K562 (cell line): ENCODE results near the gene EYA2. TPM values are rescaled to one million over a fixed set of nuclear protein-coding genes. Genes with fewer than 3 reads are reported as not detected.

Source experiments
- ADNP ChIP-seq: fragments of 200-800 bp; sonication (Bioruptor generic); IDR thresholded peaks from 2 replicates; pipeline ENCODE4 v1.6.1; 2016; ENCODE audit warnings: missing genetic modification characterization, missing compliant biosample characterization
- ARID1B ChIP-seq: fragments of 450-650 bp; IDR thresholded peaks from 2 replicates; pipeline ENCODE4 v1.6.1; 2016; ENCODE audit warnings: antibody characterized with exemption, mild to moderate bottlenecking, inconsistent platforms
- ATF3 ChIP-seq, 2 experiments: fragments of 450-650 bp in 1 of 2; sonication (generic) in 1 of 2; formaldehyde crosslinking in 1 of 2; IDR thresholded peaks in 1 of 2; conservative IDR thresholded peaks in 1 of 2; 2 replicates each; pipeline versions ENCODE4 v1.6.1 to v1.8.1; 2016 to 2023; ENCODE audit warnings: mild to moderate bottlenecking in 2 of 2, moderate library complexity in 2 of 2, inconsistent platforms in 1 of 2, missing genetic modification reagents in 1 of 2
- CBFA2T2 ChIP-seq: fragments of 450-650 bp; conservative IDR thresholded peaks from 2 replicates; pipeline ENCODE4 v1.6.1; 2017; ENCODE audit warnings: mild to moderate bottlenecking
- PHF8 ChIP-seq: fragments of 200-600 bp; sonication (generic); IDR thresholded peaks from 2 replicates; pipeline ENCODE4 v1.6.1; 2012; ENCODE audit warnings: mixed run types, mild to moderate bottlenecking, inconsistent platforms, low read length, moderate library complexity, borderline replicate concordance
- PYGO2 ChIP-seq: fragments of 450-650 bp; IDR thresholded peaks from 2 replicates; pipeline ENCODE4 v1.6.1; 2016; ENCODE audit warnings: mild to moderate bottlenecking, missing genetic modification characterization, moderate library complexity, missing compliant biosample characterization
- RCOR1 ChIP-seq, 2 experiments: IDR thresholded peaks; 2 replicates each; pipeline ENCODE4 v1.6.1; 2012; ENCODE audit warnings: low read depth in 2 of 2, low read length in 2 of 2, borderline replicate concordance in 1 of 2, improper control_type of control experiment in 1 of 2
- RREB1 ChIP-seq: fragments of 250-450 bp; sonication (Bioruptor Pico); IDR thresholded peaks from 2 replicates; pipeline ENCODE4 v1.4.0; 2020
- SFPQ ChIP-seq: fragments of 200-400 bp; formaldehyde crosslinking; IDR thresholded peaks from 2 replicates; pipeline ENCODE4 v1.6.1; 2017; ENCODE audit warnings: mild to moderate bottlenecking, low read depth, low read length, moderate library complexity
- SMARCE1 ChIP-seq: fragments of 450-650 bp; IDR thresholded peaks from 2 replicates; pipeline ENCODE4 v1.7.1; 2016; ENCODE audit warnings: mild to moderate bottlenecking
- SREBF2 ChIP-seq: sonication (generic); formaldehyde crosslinking; IDR thresholded peaks from 2 replicates; pipeline ENCODE4 v1.4.0; 2020; ENCODE audit warnings: mild to moderate bottlenecking, missing genetic modification reagents
- ZNF589 ChIP-seq: fragments of 200-800 bp; sonication (Bioruptor generic); IDR thresholded peaks from 2 replicates; pipeline ENCODE4 v1.6.1; 2016; ENCODE audit warnings: low read depth, missing genetic modification characterization, missing compliant biosample characterization
- polyA plus RNA-seq, 8 experiments: library from polyadenylated mRNA; depleted of rRNA in 4 of 8; stranded (reverse) in 5 of 8; unstranded in 3 of 8; fragments of >200 nt; fragmentation: Nextera tagmentation in 2 of 8; fragmentation: Illumina TruSeq in 1 of 8; extraction: Ambion mirVana in 2 of 8; extraction: Trizol in 1 of 8; gene quantifications; 2 replicates each; pipeline versions ENCODE4 v1.2.1 to v1.2.3, GENCODE V29; 2011 to 2014; ENCODE audit warnings: inconsistent platforms in 1 of 8, missing spikeins in 1 of 8
- total RNA-seq, 7 experiments: library from RNA; depleted of rRNA in 6 of 7; stranded (reverse); fragments of >200 nt in 6 of 7; fragmentation: Illumina TruSeq in 2 of 7; extraction: Trizol in 2 of 7; gene quantifications; 2 replicates each; pipeline versions ENCODE4 v1.2.1 to v1.2.3, GENCODE V29; 2011 to 2021; ENCODE audit warnings: low replicate concordance in 1 of 7
- TF ChIP-seq, protein P1 (sequence below): fragments of 450-650 bp; IDR thresholded peaks from 2 replicates; pipeline ENCODE4 v1.6.1; 2018; ENCODE audit warnings: mild to moderate bottlenecking, low read depth; ENCODE audit not compliant: partially characterized antibody
- TF ChIP-seq, protein P2 (sequence below): sonication (generic); formaldehyde crosslinking; IDR thresholded peaks from 2 replicates; pipeline ENCODE4 v1.9.0; 2022; ENCODE audit warnings: mild to moderate bottlenecking, missing genetic modification reagents

The EYA2 gene
- total and polyA plus RNA-seq, 9 of the 15 experiments (the other 6 are each of a cell fraction or from before 2014, with no cell fraction given) = 0.03 TPM; not detected in 8

DNA sequence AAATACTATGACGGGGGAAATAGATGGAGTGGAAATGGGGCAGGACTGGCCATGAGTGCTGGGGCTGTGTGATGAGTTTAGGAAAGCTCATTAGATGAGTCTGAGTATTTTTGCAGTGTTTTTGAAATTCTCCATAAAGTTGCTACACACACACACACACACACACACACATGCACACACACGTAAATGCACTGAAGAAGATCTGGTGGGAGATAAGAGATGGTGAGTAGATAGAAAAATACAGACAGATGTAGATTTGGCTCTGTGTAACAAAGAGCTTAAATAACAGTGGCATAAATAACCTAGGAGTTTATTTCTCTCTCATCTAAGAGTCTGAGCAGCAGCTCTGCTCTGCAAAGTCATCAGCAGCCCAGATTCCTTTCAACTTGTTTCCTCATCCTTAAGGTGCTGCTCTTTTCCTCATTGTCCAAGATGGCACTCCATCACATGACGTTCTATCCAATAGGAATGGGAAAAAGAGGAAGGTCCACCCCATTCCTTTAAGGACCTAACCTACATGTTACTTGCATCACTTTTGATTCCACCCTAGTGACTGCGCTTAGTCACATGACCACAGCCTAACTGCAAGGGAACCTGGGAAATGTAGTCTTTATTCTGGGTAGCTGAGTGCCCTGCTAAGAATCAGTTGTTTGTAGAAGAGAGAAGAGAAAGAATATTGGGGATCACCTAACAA, 76.4 kb downstream of the EYA2 start (continued):
- no peak for TF ChIP-seq SFPQ
- TF ChIP-seq CBFA2T2 = peak; percentile 61
- no peak for TF ChIP-seq RREB1
- TF ChIP-seq, protein P1, sequence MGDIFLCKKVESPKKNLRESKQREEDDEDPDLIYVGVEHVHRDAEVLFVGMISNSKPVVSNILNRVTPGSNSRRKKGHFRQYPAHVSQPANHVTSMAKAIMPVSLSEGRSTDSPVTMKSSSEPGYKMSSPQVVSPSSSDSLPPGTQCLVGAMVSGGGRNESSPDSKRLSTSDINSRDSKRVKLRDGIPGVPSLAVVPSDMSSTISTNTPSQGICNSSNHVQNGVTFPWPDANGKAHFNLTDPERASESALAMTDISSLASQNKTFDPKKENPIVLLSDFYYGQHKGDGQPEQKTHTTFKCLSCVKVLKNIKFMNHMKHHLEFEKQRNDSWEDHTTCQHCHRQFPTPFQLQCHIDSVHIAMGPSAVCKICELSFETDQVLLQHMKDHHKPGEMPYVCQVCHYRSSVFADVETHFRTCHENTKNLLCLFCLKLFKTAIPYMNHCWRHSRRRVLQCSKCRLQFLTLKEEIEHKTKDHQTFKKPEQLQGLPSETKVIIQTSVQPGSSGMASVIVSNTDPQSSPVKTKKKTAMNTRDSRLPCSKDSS = no peak
- no peak for TF ChIP-seq PYGO2 (tag)
- no peak for TF ChIP-seq ARID1B
- peak in 1 of 2 experiments; percentile 52; a peak in 1 of 4 replicates for TF ChIP-seq RCOR1 (IDR thresholded peaks at IDR 0.05; ENCODE audit: borderline replicate concordance in 1 of 2, low read depth in 2 of 2, low read length in 2 of 2)
- peak; percentile 87 for TF ChIP-seq ATF3 (IDR thresholded peaks at IDR 0.05)
- TF ChIP-seq ATF3 (CRISPR knock-in tag; conservative IDR thresholded peaks at IDR 0.05) = no peak
- TF ChIP-seq ADNP (tag) = no peak
- TF ChIP-seq PHF8 = no peak
- no peak for TF ChIP-seq SMARCE1
- TF ChIP-seq ZNF589 = no peak
- TF ChIP-seq, protein P2, sequence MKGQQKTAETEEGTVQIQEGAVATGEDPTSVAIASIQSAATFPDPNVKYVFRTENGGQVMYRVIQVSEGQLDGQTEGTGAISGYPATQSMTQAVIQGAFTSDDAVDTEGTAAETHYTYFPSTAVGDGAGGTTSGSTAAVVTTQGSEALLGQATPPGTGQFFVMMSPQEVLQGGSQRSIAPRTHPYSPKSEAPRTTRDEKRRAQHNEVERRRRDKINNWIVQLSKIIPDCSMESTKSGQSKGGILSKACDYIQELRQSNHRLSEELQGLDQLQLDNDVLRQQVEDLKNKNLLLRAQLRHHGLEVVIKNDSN (CRISPR knock-in tag) = peak; percentile 94
- TF ChIP-seq SREBF2 (CRISPR knock-in tag) = no peak
